Measurements from ENCODE around the gene MUC20.
"Not testable (repeated sequence)": the region's sequence is repeated elsewhere in the genome, so short reads cannot be mapped to it uniquely, and the experiment has no call there.

MUC20 gene

DNA sequence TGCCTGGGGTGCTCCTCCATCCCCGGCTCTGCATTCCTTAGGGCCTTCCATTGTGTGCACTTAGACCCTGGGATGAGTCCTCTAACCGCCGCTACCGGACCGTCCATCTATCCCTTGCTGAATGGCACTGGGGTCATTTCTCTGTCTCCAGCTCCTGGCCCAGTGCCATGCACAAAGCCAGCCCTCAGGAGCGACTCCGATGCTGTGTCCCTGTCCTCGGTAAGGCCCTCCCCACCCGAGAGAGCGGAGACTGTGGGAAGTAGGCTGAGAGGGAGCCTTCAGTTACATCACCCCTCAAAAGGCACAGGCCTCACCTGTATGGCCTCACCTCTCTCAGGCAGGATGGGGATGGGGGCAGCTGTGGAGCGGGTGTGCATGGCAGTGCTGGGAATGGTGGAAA is 57.2 kb downstream of the MUC20 start:
- TF ChIP-seq ZFX (IDR thresholded peaks at IDR 0.05): no peak
- TF ChIP-seq, protein P1, sequence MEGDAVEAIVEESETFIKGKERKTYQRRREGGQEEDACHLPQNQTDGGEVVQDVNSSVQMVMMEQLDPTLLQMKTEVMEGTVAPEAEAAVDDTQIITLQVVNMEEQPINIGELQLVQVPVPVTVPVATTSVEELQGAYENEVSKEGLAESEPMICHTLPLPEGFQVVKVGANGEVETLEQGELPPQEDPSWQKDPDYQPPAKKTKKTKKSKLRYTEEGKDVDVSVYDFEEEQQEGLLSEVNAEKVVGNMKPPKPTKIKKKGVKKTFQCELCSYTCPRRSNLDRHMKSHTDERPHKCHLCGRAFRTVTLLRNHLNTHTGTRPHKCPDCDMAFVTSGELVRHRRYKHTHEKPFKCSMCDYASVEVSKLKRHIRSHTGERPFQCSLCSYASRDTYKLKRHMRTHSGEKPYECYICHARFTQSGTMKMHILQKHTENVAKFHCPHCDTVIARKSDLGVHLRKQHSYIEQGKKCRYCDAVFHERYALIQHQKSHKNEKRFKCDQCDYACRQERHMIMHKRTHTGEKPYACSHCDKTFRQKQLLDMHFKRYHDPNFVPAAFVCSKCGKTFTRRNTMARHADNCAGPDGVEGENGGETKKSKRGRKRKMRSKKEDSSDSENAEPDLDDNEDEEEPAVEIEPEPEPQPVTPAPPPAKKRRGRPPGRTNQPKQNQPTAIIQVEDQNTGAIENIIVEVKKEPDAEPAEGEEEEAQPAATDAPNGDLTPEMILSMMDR (conservative IDR thresholded peaks at IDR 0.05): no peak
- no peak overlapping the region for H3K27ac ChIP-seq

DNA sequence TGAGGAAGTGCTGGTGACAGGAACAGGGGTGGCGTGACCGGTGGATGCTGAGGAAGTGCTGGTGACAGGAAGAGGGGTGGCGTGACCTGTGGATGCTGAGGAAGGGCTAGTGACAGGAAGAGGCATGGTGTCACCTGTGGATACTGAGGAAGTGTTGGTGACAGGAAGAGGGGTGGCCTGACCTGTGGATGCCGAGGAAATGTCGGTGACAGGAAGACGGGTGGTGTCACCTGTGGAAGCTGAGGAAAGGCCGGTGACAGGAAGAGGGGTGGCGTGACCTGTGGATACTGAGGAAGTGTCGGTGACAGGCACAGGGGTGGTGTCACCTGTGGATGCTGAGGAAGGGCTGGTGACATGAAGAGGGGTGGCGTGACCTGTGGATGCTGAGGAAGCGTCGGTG is 60.5 kb downstream of the MUC20 start:
- not testable (repeated sequence) for H3K27ac ChIP-seq
